Naive thymus-derived CD4-positive, alpha-beta T cell (primary cell): ENCODE data around the gene DNAJC22. TPM values are rescaled to one million over a fixed set of nuclear protein-coding genes. Genes with fewer than 3 reads are reported as not detected.

Experiments
- ATAC-seq: fragments of 150-1000 bp; cut with Tn5 transposase; 2 replicates; pipeline ENCODE4 v1.10.0; 2021; ENCODE audit warnings: mild to moderate bottlenecking, moderate library complexity
- CTCF ChIA-PET: fragments of 350-600 bp; sonication (Branson Sonifier 250); formaldehyde crosslinking; loops from one replicate; lab custom pipeline; 2021; ENCODE audit warnings: antibody characterized with exemption; lab: Charles Lee
- POLR2A ChIA-PET: fragments of 350-600 bp; sonication (Branson Sonifier 250); formaldehyde crosslinking; loops from one replicate; lab custom pipeline; 2021; ENCODE audit warnings: antibody characterized with exemption, inconsistent platforms; lab: Charles Lee
- DNase-seq, 9 donors: peaks; one replicate each; pipeline versions ENCODE4 v3.0.0 to v3.0.0-alpha.2; 2020 to 2022; ENCODE audit warnings: mixed read lengths in 1 of 9
- H3K27ac ChIP-seq: one replicate; pipeline ENCODE4 v1.7.0; 2013; ENCODE audit warnings: mild to moderate bottlenecking, low read depth, low read length, moderate library complexity
- H3K27me3 ChIP-seq, 2 donors: one replicate each; pipeline ENCODE4 v1.7.0; 2013; ENCODE audit warnings: low read length in 2 of 2, mild to moderate bottlenecking in 2 of 2, moderate library complexity in 2 of 2; ENCODE audit not compliant: control insufficient read depth in 2 of 2, insufficient read depth in 2 of 2
- H3K36me3 ChIP-seq, 3 experiments: 1 replicate in 2 of 3; 2 replicates in 1 of 3; pipeline ENCODE4 v1.7.0; 2013; ENCODE audit warnings: low read length in 3 of 3, mild to moderate bottlenecking in 3 of 3, moderate library complexity in 1 of 3; ENCODE audit not compliant: insufficient read depth in 3 of 3, control insufficient read depth in 2 of 3
- H3K4me1 ChIP-seq, 2 donors: one replicate each; pipeline ENCODE4 v1.7.0; 2013; ENCODE audit warnings: low read length in 2 of 2, mild to moderate bottlenecking in 2 of 2, moderate library complexity in 1 of 2; ENCODE audit not compliant: control insufficient read depth in 2 of 2, insufficient read depth in 2 of 2
- H3K4me3 ChIP-seq: 2 replicates; pipeline ENCODE4 v1.7.0; 2013; ENCODE audit warnings: mild to moderate bottlenecking, low read length
- H3K9me3 ChIP-seq, 3 experiments: 1 replicate in 2 of 3; 2 replicates in 1 of 3; pipeline ENCODE4 v1.7.0; 2013; ENCODE audit warnings: low read length in 3 of 3; ENCODE audit not compliant: control insufficient read depth in 2 of 3
- H3K27ac Mint-ChIP-seq, 9 donors: one replicate each; pipeline ENCODE4 v1.8.0; 2020 to 2022; ENCODE audit warnings: mixed read lengths in 9 of 9, mild to moderate bottlenecking in 8 of 9, moderate library complexity in 5 of 9, inconsistent platforms in 2 of 9
- H3K27me3 Mint-ChIP-seq, 5 donors: one replicate each; pipeline ENCODE4 v1.8.0; 2021 to 2022; ENCODE audit warnings: mixed read lengths in 5 of 5, mild to moderate bottlenecking in 1 of 5
- H3K36me3 Mint-ChIP-seq, 5 donors: one replicate each; pipeline ENCODE4 v1.8.0; 2020 to 2022; ENCODE audit warnings: mixed read lengths in 5 of 5, mild to moderate bottlenecking in 3 of 5, inconsistent platforms in 1 of 5
- H3K4me1 Mint-ChIP-seq, 7 donors: one replicate each; pipeline ENCODE4 v1.8.0; 2020 to 2022; ENCODE audit warnings: mixed read lengths in 7 of 7, mild to moderate bottlenecking in 3 of 7, inconsistent platforms in 1 of 7
- H3K4me3 Mint-ChIP-seq, 10 donors: one replicate each; pipeline ENCODE4 v1.8.0; 2020 to 2022; ENCODE audit warnings: mild to moderate bottlenecking in 10 of 10, mixed read lengths in 10 of 10, moderate library complexity in 6 of 10, inconsistent platforms in 2 of 10
- H3K9me3 Mint-ChIP-seq, 11 donors: one replicate each; pipeline ENCODE4 v1.8.0; 2020 to 2022; ENCODE audit warnings: mixed read lengths in 11 of 11, mild to moderate bottlenecking in 4 of 11, inconsistent platforms in 1 of 11, moderate library complexity in 1 of 11
- intact Hi-C, 2 donors: fragments of 100-400 bp; cut with micrococcal nuclease; formaldehyde crosslinking; loops; one replicate each; pipeline ENCODE4 v1.15.1; 2023
- polyA plus RNA-seq, 2 donors: library from polyadenylated mRNA; unstranded; fragments of 300-500 nt; fragmentation: Illumina TruSeq; gene quantifications; one replicate each; pipeline ENCODE4 v1.2.3, GENCODE V29; 2021
- total RNA-seq, 6 experiments: library from RNA in 5 of 6; stranded (reverse) in 5 of 6; gene quantifications; 1 replicate in 5 of 6; 2 replicates in 1 of 6; pipeline ENCODE4 v1.2.3 and lab custom pipeline; 2021 to 2026

The DNAJC22 gene
- total and polyA plus RNA-seq, 7 experiments from 2014 or later, result not detected

GRCh38 chr12:49345825-49346658 lies 646 bp upstream of the DNAJC22 start:
- DNase-seq (no peak), ATAC-seq (no peak)
- H3K4me1 Mint-ChIP-seq, result peaks cover 12 to 47% (median 37%) of the 10 kb centered on the region in 7 donors
- Histone ChIP-seq H3K9me3 (no peaks in the 10 kb centered on the region), H3K4me3 (peak overlapping the region; percentile 85), H3K27ac (no peak overlapping the region), H3K27me3 (peaks cover 25 to 49% of the 10 kb centered on the region in 2 donors), H3K4me1 (peaks cover 44 to 52% of the 10 kb centered on the region in 2 donors), H3K36me3 (no peaks in the 10 kb centered on the region)
- POLR2A ChIA-PET, result interaction anchor here (2.5 kb wide), 1 partner anchor 21 kb away, joined by 8 read pairs; the partner anchor contains the start of gene SPATS2
- peak overlapping the region; percentile 54 to 94 (median 84) for H3K4me3 Mint-ChIP-seq
- no peak overlapping the region for H3K27ac Mint-ChIP-seq
- no peaks in the 10 kb centered on the region for H3K36me3 Mint-ChIP-seq
- H3K9me3 Mint-ChIP-seq, result peaks cover 0 to 1% (median 0%) of the 10 kb centered on the region in 11 donors
- intact Hi-C loops, result loop anchor here in 1 of 2 donors (5.0 kb wide), 1 partner anchor 254 kb away; the partner anchor contains the start of gene DHH
- H3K27me3 Mint-ChIP-seq, result peaks cover 45 to 89% (median 62%) of the 10 kb centered on the region in 5 donors
- CTCF ChIA-PET, result interaction anchor here (1.3 to 3.3 kb wide), 4 partner anchors 12 to 56 kb away, joined by 4 to 26 read pairs (median 16); partner anchors contain the start of genes PRPH and SPATS2

- Mint-ChIP-seq H3K27ac (peak overlapping the region in 3 of 9 donors; percentile 15 to 76 (median 74)), H3K36me3 (no peaks in the 10 kb centered on the region), H3K27me3 (peaks cover 52 to 87% (median 71%) of the 10 kb centered on the region in 5 donors), H3K4me3 (peak overlapping the region; percentile 78 to 94 (median 88)), H3K4me1 (peaks cover 12 to 45% (median 36%) of the 10 kb centered on the region in 7 donors), H3K9me3 (peaks cover 0 to 1% (median 0%) of the 10 kb centered on the region in 11 donors)
- ChIA-PET CTCF (interaction anchor here (0.5 to 3.3 kb wide), 15 partner anchors 9 to 169 kb away, joined by 3 to 26 read pairs (median 5); partner anchors contain the start of gene SPATS2), POLR2A (interaction anchor here (1.6 to 2.5 kb wide), 2 partner anchors 20 to 25 kb away, joined by 4 to 8 read pairs; partner anchors contain the start of genes SPATS2 and TROAP)
- DNase-seq (peak; percentile 58 to 87 (median 76)), ATAC-seq (peak; percentile 90)
- Histone ChIP-seq H3K9me3 (no peaks in the 10 kb centered on the region), H3K4me3 (peak overlapping the region; percentile 85), H3K27me3 (peaks cover 26 to 49% of the 10 kb centered on the region in 2 donors), H3K36me3 (no peaks in the 10 kb centered on the region), H3K4me1 (peaks cover 42 to 45% of the 10 kb centered on the region in 2 donors), H3K27ac (no peak overlapping the region)
- intact Hi-C loops, result loop anchor here (1.0 to 5.0 kb wide), 4 partner anchors 10 to 255 kb away; partner anchors contain the start of genes C1QL4 (in 2 of the 2) and DHH (in 1 of the 2)
These were observed 864 bp downstream of the DNAJC22 start for GRCh38 chr12:49347311-49348193.

GRCh38 chr12:49348781-49349180 lies 2.1 kb downstream of the DNAJC22 start:
- no peak overlapping the region for H3K4me3 ChIP-seq
- Mint-ChIP-seq H3K9me3 (peaks cover 0 to 3% (median 0%) of the 10 kb centered on the region in 11 donors), H3K36me3 (no peaks in the 10 kb centered on the region), H3K27ac (no peak overlapping the region), H3K4me1 (peaks cover 12 to 32% (median 27%) of the 10 kb centered on the region in 7 donors), H3K4me3 (peak overlapping the region in 6 of 10 donors; percentile 21 to 85 (median 30)), H3K27me3 (peaks cover 52 to 83% (median 71%) of the 10 kb centered on the region in 5 donors)
- ATAC-seq (no peak), DNase-seq (peak in 1 of 9 donors; percentile 7)
- POLR2A ChIA-PET, result no interaction called here
- CTCF ChIA-PET, result interaction anchor here (0.8 to 3.3 kb wide), 2 partner anchors 10 to 11 kb away, joined by 5 to 19 read pairs; no protein-coding TSS in a partner anchor
- H3K27me3 ChIP-seq, result peaks cover 26 to 45% of the 10 kb centered on the region in 2 donors
- peaks cover 29 to 33% of the 10 kb centered on the region in 2 donors for H3K4me1 ChIP-seq
- H3K27ac ChIP-seq, result no peak overlapping the region
- intact Hi-C loops, result loop anchor here in 1 of 2 donors (5.0 kb wide), 1 partner anchor 256 kb away; the partner anchor contains the start of gene DHH
- no peaks in the 10 kb centered on the region for H3K36me3 ChIP-seq
- H3K9me3 ChIP-seq, result no peaks in the 10 kb centered on the region

- H3K9me3 ChIP-seq, result no peaks in the 10 kb centered on the region
- ChIA-PET POLR2A (no interaction called here), CTCF (interaction anchor here (0.8 to 3.3 kb wide), 2 partner anchors 9 to 11 kb away, joined by 5 to 19 read pairs; no protein-coding TSS in a partner anchor)
- no peaks in the 10 kb centered on the region for H3K36me3 Mint-ChIP-seq
- intact Hi-C loops, result loop anchor here in 1 of 2 donors (5.0 kb wide), 1 partner anchor 257 kb away; the partner anchor contains the start of gene DHH
- DNase-seq (no peak), ATAC-seq (no peak)
- peaks cover 26 to 41% of the 10 kb centered on the region in 2 donors for H3K27me3 ChIP-seq
- no peak overlapping the region for H3K4me3 ChIP-seq
- H3K4me1 Mint-ChIP-seq, result peaks cover 12 to 28% (median 22%) of the 10 kb centered on the region in 7 donors
- H3K36me3 ChIP-seq, result no peaks in the 10 kb centered on the region
- no peak overlapping the region for H3K27ac ChIP-seq
- H3K4me1 ChIP-seq, result peaks cover 25 to 28% of the 10 kb centered on the region in 2 donors
- peaks cover 0 to 3% (median 0%) of the 10 kb centered on the region in 11 donors for H3K9me3 Mint-ChIP-seq
- no peak overlapping the region for H3K27ac Mint-ChIP-seq
- no peak overlapping the region for H3K4me3 Mint-ChIP-seq
- H3K27me3 Mint-ChIP-seq, result peaks cover 48 to 81% (median 67%) of the 10 kb centered on the region in 5 donors
These were observed 2.6 kb downstream of the DNAJC22 start for GRCh38 chr12:49349266-49349665.

GRCh38 chr12:49352351-49352750 lies 5.7 kb downstream of the DNAJC22 start:
- intact Hi-C loops, result no loop called here
- DNase-seq, result no peak
- H3K27me3 Mint-ChIP-seq, result peaks cover 41 to 74% (median 59%) of the 10 kb centered on the region in 5 donors
- no peak for ATAC-seq
- Histone ChIP-seq H3K4me3 (no peak overlapping the region), H3K27me3 (peaks cover 17 to 22% of the 10 kb centered on the region in 2 donors), H3K4me1 (peaks cover 7 to 8% of the 10 kb centered on the region in 2 donors), H3K9me3 (no peaks in the 10 kb centered on the region), H3K27ac (no peak overlapping the region), H3K36me3 (no peaks in the 10 kb centered on the region)
- H3K27ac Mint-ChIP-seq, result no peak overlapping the region
- ChIA-PET CTCF (interaction anchor here (0.6 to 2.8 kb wide), 4 partner anchors 10 to 126 kb away, joined by 4 to 15 read pairs (median 6); no protein-coding TSS in a partner anchor), POLR2A (no interaction called here)
- H3K9me3 Mint-ChIP-seq, result peaks cover 0 to 2% (median 0%) of the 10 kb centered on the region in 11 donors
- H3K4me1 Mint-ChIP-seq, result peaks cover under 1 to 3% (median 2%) of the 10 kb centered on the region in 7 donors
- no peak overlapping the region for H3K4me3 Mint-ChIP-seq
- H3K36me3 Mint-ChIP-seq, result no peaks in the 10 kb centered on the region
